ENCODE measurements around the gene FNTB.

The FNTB gene

GRCh38 chr14:64970041-64970440 lies 16.7 kb upstream of the FNTB start:
- ChIA-PET CTCF (interaction anchor here (0.9 to 3.0 kb wide), 10 partner anchors 8 to 157 kb away, joined by 3 to 16 read pairs (median 3); partner anchors contain the start of gene FNTB), POLR2A (no interaction called here)
- WGBS (ENCODE audit: insufficient coverage), result 6% methylated on average over 3 of the region's 3 CpGs
- H3K36me3 ChIP-seq (ENCODE audit: control insufficient read depth in 4 of 4, insufficient read depth in 4 of 4, low read length in 3 of 4), result no peaks in the 10 kb centered on the region
- no peak overlapping the region for H3K4me3 ChIP-seq (ENCODE audit: control insufficient read depth in 1 of 7, extremely low read depth in 1 of 7, insufficient read depth in 4 of 7, low read depth in 2 of 7, low read length in 6 of 7)
- no peaks in the 10 kb centered on the region for H3K9me3 ChIP-seq (ENCODE audit: control extremely low read depth in 1 of 5, control insufficient read depth in 4 of 5, insufficient read depth in 2 of 5, low read depth in 1 of 5, low read length in 4 of 5)
- peaks cover 0 to 35% (median 27%) of the 10 kb centered on the region in 4 experiments for H3K4me1 ChIP-seq (ENCODE audit: control extremely low read depth in 1 of 4, control insufficient read depth in 4 of 4, insufficient read depth in 4 of 4, low read length in 3 of 4)
- DNase-seq, result no peak
- no peak overlapping the region for H3K27ac ChIP-seq (ENCODE audit: insufficient read depth in 1 of 2, low read depth in 1 of 2, low read length in 2 of 2, poor library complexity in 1 of 2, severe bottlenecking in 2 of 2)
- peaks cover 0 to 9% (median 0%) of the 10 kb centered on the region in 5 experiments for H3K27me3 ChIP-seq (replicated peaks in 2 of 5; ENCODE audit: control insufficient read depth in 4 of 5, insufficient read depth in 5 of 5, low read length in 4 of 5)

- POLR2A ChIA-PET, result no interaction called here
Measured at GRCh38 chr14:64970776-64971477, 15.8 kb upstream of the FNTB start.

DNA sequence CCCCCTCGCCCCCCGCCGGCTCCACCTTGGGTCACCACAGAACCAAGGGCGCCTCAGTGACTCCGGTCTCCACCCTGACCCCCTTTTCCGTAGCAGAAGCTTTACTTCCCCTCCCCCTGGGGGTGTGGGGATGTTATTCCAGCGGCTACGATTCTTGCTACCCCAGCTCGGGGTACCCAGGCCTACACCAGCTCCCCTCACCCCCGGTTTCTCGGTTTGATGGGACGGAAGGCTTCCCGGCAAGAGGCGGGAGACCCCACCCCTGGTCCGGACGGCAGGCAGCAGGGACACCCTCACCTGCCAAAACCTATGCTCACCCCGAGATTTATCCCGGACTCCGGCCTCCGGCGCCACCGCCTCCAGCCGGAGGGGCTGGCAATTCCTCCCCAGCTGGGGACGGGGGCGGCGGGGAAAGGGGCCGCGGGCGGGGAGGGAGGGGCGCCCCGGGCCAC lies 15.2 kb upstream of the FNTB start:
- CTCF ChIA-PET, result no interaction called here
- 0% methylated on average over 6 of the region's 31 CpGs for WGBS (ENCODE audit: insufficient coverage)
- DNase-seq, result peak in 2 of 3 donors; percentile 18 to 40
- peaks cover 0 to 9% (median 0%) of the 10 kb centered on the region in 5 experiments for H3K27me3 ChIP-seq (replicated peaks in 2 of 5; ENCODE audit: control insufficient read depth in 4 of 5, insufficient read depth in 5 of 5, low read length in 4 of 5)
- H3K9me3 ChIP-seq (ENCODE audit: control extremely low read depth in 1 of 5, control insufficient read depth in 4 of 5, insufficient read depth in 2 of 5, low read depth in 1 of 5, low read length in 4 of 5), result no peaks in the 10 kb centered on the region
- H3K36me3 ChIP-seq (ENCODE audit: control insufficient read depth in 4 of 4, insufficient read depth in 4 of 4, low read length in 3 of 4), result no peaks in the 10 kb centered on the region
- H3K4me3 ChIP-seq (ENCODE audit: control insufficient read depth in 1 of 7, extremely low read depth in 1 of 7, insufficient read depth in 4 of 7, low read depth in 2 of 7, low read length in 6 of 7), result peak overlapping the region; percentile 37 to 80 (median 67)
- POLR2A ChIA-PET, result no interaction called here
- no peak overlapping the region for H3K27ac ChIP-seq (ENCODE audit: insufficient read depth in 1 of 2, low read depth in 1 of 2, low read length in 2 of 2, poor library complexity in 1 of 2, severe bottlenecking in 2 of 2)
- peaks cover 0 to 35% (median 27%) of the 10 kb centered on the region in 4 experiments for H3K4me1 ChIP-seq (ENCODE audit: control extremely low read depth in 1 of 4, control insufficient read depth in 4 of 4, insufficient read depth in 4 of 4, low read length in 3 of 4)

More at GRCh38 chr14:64970776-64971477, 15.8 kb upstream of the FNTB start:
- Histone ChIP-seq H3K4me1 (ENCODE audit: control extremely low read depth in 1 of 4, control insufficient read depth in 4 of 4, insufficient read depth in 4 of 4, low read length in 3 of 4) (peaks cover 0 to 35% (median 27%) of the 10 kb centered on the region in 4 experiments), H3K4me3 (ENCODE audit: control insufficient read depth in 1 of 7, extremely low read depth in 1 of 7, insufficient read depth in 4 of 7, low read depth in 2 of 7, low read length in 6 of 7) (peak overlapping the region in 4 of 7 experiments; percentile 67 to 80 (median 71)), H3K27me3 (replicated peaks in 2 of 5; ENCODE audit: control insufficient read depth in 4 of 5, insufficient read depth in 5 of 5, low read length in 4 of 5) (peaks cover 0 to 9% (median 0%) of the 10 kb centered on the region in 5 experiments), H3K9me3 (ENCODE audit: control extremely low read depth in 1 of 5, control insufficient read depth in 4 of 5, insufficient read depth in 2 of 5, low read depth in 1 of 5, low read length in 4 of 5) (no peaks in the 10 kb centered on the region), H3K27ac (ENCODE audit: insufficient read depth in 1 of 2, low read depth in 1 of 2, low read length in 2 of 2, poor library complexity in 1 of 2, severe bottlenecking in 2 of 2) (no peak overlapping the region), H3K36me3 (ENCODE audit: control insufficient read depth in 4 of 4, insufficient read depth in 4 of 4, low read length in 3 of 4) (no peaks in the 10 kb centered on the region)
- no peak for DNase-seq
- 74% methylated on average over 8 of the region's 8 CpGs for WGBS (ENCODE audit: insufficient coverage)
- CTCF ChIA-PET, result interaction anchor here (1.0 to 3.0 kb wide), 9 partner anchors 9 to 158 kb away, joined by 3 to 16 read pairs (median 3); partner anchors contain the start of gene FNTB

- CTCF ChIA-PET, result interaction anchor here (1.4 kb wide), 1 partner anchor 11 kb away, joined by 3 read pairs; no protein-coding TSS in a partner anchor
- peak within 1 kb of the TSS; percentile 37 to 80 (median 69) for H3K4me3 ChIP-seq (ENCODE audit: control insufficient read depth in 1 of 7, extremely low read depth in 1 of 7, insufficient read depth in 4 of 7, low read depth in 2 of 7, low read length in 6 of 7)
- H3K27me3 ChIP-seq (replicated peaks in 2 of 5; ENCODE audit: control insufficient read depth in 4 of 5, insufficient read depth in 5 of 5, low read length in 4 of 5), result peaks cover 0 to 9% (median 4%) of the 10 kb centered on the region in 5 experiments
- no peaks in the 10 kb centered on the region for H3K36me3 ChIP-seq (ENCODE audit: control insufficient read depth in 4 of 4, insufficient read depth in 4 of 4, low read length in 3 of 4)
- DNase-seq, result peak in 2 of 3 donors; percentile 45 to 64
- under 1% methylated on average over 67 of the region's 96 CpGs for WGBS (ENCODE audit: insufficient coverage)
- H3K27ac ChIP-seq (ENCODE audit: insufficient read depth in 1 of 2, low read depth in 1 of 2, low read length in 2 of 2, poor library complexity in 1 of 2, severe bottlenecking in 2 of 2), result no peak within 1 kb of the TSS
- H3K4me1 ChIP-seq (ENCODE audit: control extremely low read depth in 1 of 4, control insufficient read depth in 4 of 4, insufficient read depth in 4 of 4, low read length in 3 of 4), result peaks cover 0 to 35% (median 27%) of the 10 kb centered on the region in 4 experiments
- POLR2A ChIA-PET, result no interaction called here
- no peaks in the 10 kb centered on the region for H3K9me3 ChIP-seq (ENCODE audit: control extremely low read depth in 1 of 5, control insufficient read depth in 4 of 5, insufficient read depth in 2 of 5, low read depth in 1 of 5, low read length in 4 of 5)
Measured at GRCh38 chr14:64971943-64972791, 14.5 kb upstream of the FNTB start, which contains the start of gene RAB15. Gene RAB15, minus strand, starts transcription at chr14:64972336. Its CDS starts 260 bp downstream, at chr14:64972076.

- peak overlapping the region in 4 of 7 experiments; percentile 61 to 78 (median 71) for H3K4me3 ChIP-seq (ENCODE audit: control insufficient read depth in 1 of 7, extremely low read depth in 1 of 7, insufficient read depth in 4 of 7, low read depth in 2 of 7, low read length in 6 of 7)
- ChIA-PET POLR2A (no interaction called here), CTCF (interaction anchor here (1.0 to 1.4 kb wide), 2 partner anchors 11 to 12 kb away, joined by 3 to 7 read pairs; no protein-coding TSS in a partner anchor)
Measured at GRCh38 chr14:64973026-64973442, 13.7 kb upstream of the FNTB start.

GRCh38 chr14:64973826-64974225 lies 12.9 kb upstream of the FNTB start:
- H3K4me1 ChIP-seq (ENCODE audit: control extremely low read depth in 1 of 4, control insufficient read depth in 4 of 4, insufficient read depth in 4 of 4, low read length in 3 of 4), result peaks cover 0 to 28% (median 22%) of the 10 kb centered on the region in 4 experiments
- POLR2A ChIA-PET, result no interaction called here
- H3K36me3 ChIP-seq (ENCODE audit: control insufficient read depth in 4 of 4, insufficient read depth in 4 of 4, low read length in 3 of 4), result no peaks in the 10 kb centered on the region
- H3K27me3 ChIP-seq (replicated peaks in 2 of 5; ENCODE audit: control insufficient read depth in 4 of 5, insufficient read depth in 5 of 5, low read length in 4 of 5), result peaks cover 0 to 9% (median 6%) of the 10 kb centered on the region in 5 experiments
- no peak overlapping the region for H3K4me3 ChIP-seq (ENCODE audit: control insufficient read depth in 1 of 7, extremely low read depth in 1 of 7, insufficient read depth in 4 of 7, low read depth in 2 of 7, low read length in 6 of 7)
- H3K9me3 ChIP-seq (ENCODE audit: control extremely low read depth in 1 of 5, control insufficient read depth in 4 of 5, insufficient read depth in 2 of 5, low read depth in 1 of 5, low read length in 4 of 5), result no peaks in the 10 kb centered on the region
- CTCF ChIA-PET, result interaction anchor here (1.0 to 1.8 kb wide), 4 partner anchors 11 to 46 kb away, joined by 3 to 7 read pairs (median 4); partner anchors contain the start of gene FNTB
- DNase-seq, result no peak
- H3K27ac ChIP-seq (ENCODE audit: insufficient read depth in 1 of 2, low read depth in 1 of 2, low read length in 2 of 2, poor library complexity in 1 of 2, severe bottlenecking in 2 of 2), result no peak overlapping the region
- 95% methylated on average over 3 of the region's 9 CpGs for WGBS (ENCODE audit: insufficient coverage)

More at GRCh38 chr14:64973026-64973442, 13.7 kb upstream of the FNTB start:
- Histone ChIP-seq H3K9me3 (ENCODE audit: control extremely low read depth in 1 of 5, control insufficient read depth in 4 of 5, insufficient read depth in 2 of 5, low read depth in 1 of 5, low read length in 4 of 5) (no peaks in the 10 kb centered on the region), H3K36me3 (ENCODE audit: control insufficient read depth in 4 of 4, insufficient read depth in 4 of 4, low read length in 3 of 4) (no peaks in the 10 kb centered on the region), H3K4me1 (ENCODE audit: control extremely low read depth in 1 of 4, control insufficient read depth in 4 of 4, insufficient read depth in 4 of 4, low read length in 3 of 4) (peaks cover 0 to 35% (median 27%) of the 10 kb centered on the region in 4 experiments), H3K27me3 (replicated peaks in 2 of 5; ENCODE audit: control insufficient read depth in 4 of 5, insufficient read depth in 5 of 5, low read length in 4 of 5) (peaks cover 0 to 9% (median 4%) of the 10 kb centered on the region in 5 experiments), H3K27ac (ENCODE audit: insufficient read depth in 1 of 2, low read depth in 1 of 2, low read length in 2 of 2, poor library complexity in 1 of 2, severe bottlenecking in 2 of 2) (no peak overlapping the region)
- DNase-seq, result no peak
- WGBS (ENCODE audit: insufficient coverage), result 95% methylated on average over 7 of the region's 8 CpGs

All from common myeloid progenitor, CD34-positive (primary cell).